Effector memory CD4-positive, alpha-beta T cell (primary cell): ENCODE results near the gene PDE11A.

ENCODE experiments used
- DNase-seq, 3 donors: peaks; one replicate each; pipeline ENCODE4 v3.0.0-alpha.2; 2020
- H3K27ac ChIP-seq: 2 replicates; pipeline ENCODE4 v1.7.0; 2013; ENCODE audit warnings: mild to moderate bottlenecking, low read length, moderate library complexity; ENCODE audit not compliant: insufficient read depth, poor library complexity, severe bottlenecking
- H3K27me3 ChIP-seq: replicated peaks from 2 replicates; pipeline ENCODE4 v1.7.0; 2013; ENCODE audit warnings: mild to moderate bottlenecking, low read length; ENCODE audit not compliant: insufficient read depth, control insufficient read depth, poor library complexity, severe bottlenecking
- H3K36me3 ChIP-seq: 2 replicates; pipeline ENCODE4 v1.7.0; 2013; ENCODE audit warnings: mild to moderate bottlenecking, low read length, moderate library complexity; ENCODE audit not compliant: control insufficient read depth, insufficient read depth
- H3K4me1 ChIP-seq: 2 replicates; pipeline ENCODE4 v1.7.0; 2013; ENCODE audit warnings: low read length, mild to moderate bottlenecking; ENCODE audit not compliant: control insufficient read depth, insufficient read depth, poor library complexity, severe bottlenecking
- H3K4me3 ChIP-seq: 2 replicates; pipeline ENCODE4 v1.7.0; 2013; ENCODE audit warnings: low read length, low read depth, mild to moderate bottlenecking; ENCODE audit not compliant: insufficient read depth, poor library complexity, severe bottlenecking
- H3K9me3 ChIP-seq: 2 replicates; pipeline ENCODE4 v1.7.0; 2013; ENCODE audit warnings: mild to moderate bottlenecking, low read length, moderate library complexity; ENCODE audit not compliant: control insufficient read depth

PDE11A gene

GRCh38 chr2:177740700-177741099 is 331.9 kb downstream of the PDE11A start:
- Histone ChIP-seq H3K4me3 (no peak overlapping the region), H3K4me1 (no peaks in the 10 kb centered on the region), H3K27me3 (no peaks in the 10 kb centered on the region), H3K36me3 (no peaks in the 10 kb centered on the region), H3K27ac (no peak overlapping the region), H3K9me3 (no peaks in the 10 kb centered on the region)
- DNase-seq, result no peak

- H3K4me3 ChIP-seq, result no peak overlapping the region
- no peak for DNase-seq
- H3K36me3 ChIP-seq, result no peaks in the 10 kb centered on the region
- no peaks in the 10 kb centered on the region for H3K9me3 ChIP-seq
- H3K27me3 ChIP-seq, result no peaks in the 10 kb centered on the region
- H3K4me1 ChIP-seq, result no peaks in the 10 kb centered on the region
- no peak overlapping the region for H3K27ac ChIP-seq
Observed at GRCh38 chr2:177738461-177739235, 333.9 kb downstream of the PDE11A start.

- Histone ChIP-seq H3K4me1 (no peaks in the 10 kb centered on the region), H3K27ac (no peak overlapping the region), H3K36me3 (no peaks in the 10 kb centered on the region), H3K4me3 (no peak overlapping the region), H3K27me3 (no peaks in the 10 kb centered on the region), H3K9me3 (no peaks in the 10 kb centered on the region)
- DNase-seq, result no peak
Observed at GRCh38 chr2:177735318-177735803, 337.2 kb downstream of the PDE11A start.

- Histone ChIP-seq H3K36me3 (no peaks in the 10 kb centered on the region), H3K27ac (no peak overlapping the region), H3K4me3 (no peak overlapping the region), H3K4me1 (no peaks in the 10 kb centered on the region), H3K27me3 (no peaks in the 10 kb centered on the region), H3K9me3 (no peaks in the 10 kb centered on the region)
- DNase-seq, result no peak
Observed at GRCh38 chr2:177733322-177733855, 339.2 kb downstream of the PDE11A start.

- Histone ChIP-seq H3K9me3 (no peaks in the 10 kb centered on the region), H3K4me3 (no peak overlapping the region), H3K27me3 (no peaks in the 10 kb centered on the region), H3K36me3 (no peaks in the 10 kb centered on the region), H3K4me1 (no peaks in the 10 kb centered on the region), H3K27ac (no peak overlapping the region)
- no peak for DNase-seq
Observed at GRCh38 chr2:177731384-177731783, 341.2 kb downstream of the PDE11A start.

- Histone ChIP-seq H3K9me3 (no peaks in the 10 kb centered on the region), H3K27me3 (no peaks in the 10 kb centered on the region), H3K4me3 (no peak overlapping the region), H3K27ac (no peak overlapping the region), H3K36me3 (no peaks in the 10 kb centered on the region), H3K4me1 (no peaks in the 10 kb centered on the region)
- no peak for DNase-seq
Observed at GRCh38 chr2:177730792-177731191, 341.8 kb downstream of the PDE11A start.

GRCh38 chr2:177730363-177730762 is 342.2 kb downstream of the PDE11A start:
- Histone ChIP-seq H3K27me3 (no peaks in the 10 kb centered on the region), H3K4me3 (no peak overlapping the region), H3K27ac (no peak overlapping the region), H3K36me3 (no peaks in the 10 kb centered on the region), H3K9me3 (no peaks in the 10 kb centered on the region), H3K4me1 (no peaks in the 10 kb centered on the region)
- DNase-seq, result no peak

- H3K4me3 ChIP-seq, result no peak overlapping the region
- no peaks in the 10 kb centered on the region for H3K36me3 ChIP-seq
- H3K27me3 ChIP-seq, result no peaks in the 10 kb centered on the region
- H3K27ac ChIP-seq, result no peak overlapping the region
- no peak for DNase-seq
- H3K9me3 ChIP-seq, result no peaks in the 10 kb centered on the region
- H3K4me1 ChIP-seq, result no peaks in the 10 kb centered on the region
Observed at GRCh38 chr2:177728920-177729319, 343.7 kb downstream of the PDE11A start.

- no peaks in the 10 kb centered on the region for H3K36me3 ChIP-seq
- H3K4me3 ChIP-seq, result no peak overlapping the region
- no peaks in the 10 kb centered on the region for H3K4me1 ChIP-seq
- no peaks in the 10 kb centered on the region for H3K9me3 ChIP-seq
- DNase-seq, result no peak
- no peak overlapping the region for H3K27ac ChIP-seq
- no peaks in the 10 kb centered on the region for H3K27me3 ChIP-seq
Observed at GRCh38 chr2:177728399-177728765, 344.2 kb downstream of the PDE11A start.

GRCh38 chr2:177727577-177728398 is 344.8 kb downstream of the PDE11A start:
- no peak for DNase-seq
- Histone ChIP-seq H3K4me1 (no peaks in the 10 kb centered on the region), H3K36me3 (no peaks in the 10 kb centered on the region), H3K4me3 (no peak overlapping the region), H3K9me3 (no peaks in the 10 kb centered on the region), H3K27ac (no peak overlapping the region), H3K27me3 (no peaks in the 10 kb centered on the region)
